GM21360 (cell line): Measurements from ENCODE around the gene UBALD1.
"Not testable (repeated sequence)": the region's sequence is repeated elsewhere in the genome, so short reads cannot be mapped to it uniquely, and the experiment has no call there.

Source experiments
- ATAC-seq: cut with Tn5 transposase; IDR thresholded peaks from one replicate; pipeline ENCODE4 v1.9.1; 2021; ENCODE audit warnings: mild to moderate bottlenecking, moderate library complexity; ENCODE audit not compliant: unreplicated experiment

UBALD1 gene

DNA sequence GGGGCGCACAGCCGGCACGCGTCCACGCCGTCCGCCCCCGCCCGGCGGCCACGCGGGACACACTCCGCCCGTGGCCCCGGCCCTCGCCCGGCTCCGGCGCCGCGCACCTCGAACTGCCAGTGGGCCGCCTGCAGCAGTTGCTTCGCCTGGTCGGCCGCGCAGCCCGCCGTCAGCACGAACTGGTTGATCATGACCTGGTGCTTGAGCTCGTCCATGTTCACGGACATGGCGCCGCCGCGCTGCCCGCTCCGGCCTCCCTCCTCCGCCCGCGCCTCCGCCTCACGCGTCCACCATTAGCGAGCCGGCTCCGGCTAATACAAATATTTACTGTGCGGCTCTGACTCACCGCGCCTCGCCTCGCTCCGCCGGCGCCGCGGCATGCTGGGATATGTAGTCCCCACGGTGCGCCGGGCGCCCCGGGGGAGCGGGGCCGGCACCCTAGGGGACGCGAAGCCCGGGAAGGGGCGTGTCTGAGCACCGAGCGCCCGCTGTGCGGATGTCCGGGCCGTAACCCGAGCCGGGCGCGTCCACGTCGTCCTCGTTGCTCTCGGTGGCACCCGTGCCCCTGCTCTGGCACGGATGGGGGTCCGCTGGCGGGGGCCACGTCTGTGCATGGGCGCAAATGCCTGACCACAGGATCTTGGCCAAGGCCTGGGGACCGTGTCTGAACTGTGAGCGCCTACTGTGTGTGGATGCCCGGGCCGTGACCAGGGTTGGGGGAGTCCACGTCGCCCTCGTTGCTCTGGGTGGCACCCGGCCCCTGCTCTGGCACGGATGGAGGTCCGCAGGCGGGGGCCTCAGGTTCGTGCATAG is at the start of gene UBALD1:
UBALD1 (minus strand) TSS at position 318 of the 813 bp plus-strand sequence; CDS start at position 227, 91 bp downstream.
- peak; percentile 63 for ATAC-seq

DNA sequence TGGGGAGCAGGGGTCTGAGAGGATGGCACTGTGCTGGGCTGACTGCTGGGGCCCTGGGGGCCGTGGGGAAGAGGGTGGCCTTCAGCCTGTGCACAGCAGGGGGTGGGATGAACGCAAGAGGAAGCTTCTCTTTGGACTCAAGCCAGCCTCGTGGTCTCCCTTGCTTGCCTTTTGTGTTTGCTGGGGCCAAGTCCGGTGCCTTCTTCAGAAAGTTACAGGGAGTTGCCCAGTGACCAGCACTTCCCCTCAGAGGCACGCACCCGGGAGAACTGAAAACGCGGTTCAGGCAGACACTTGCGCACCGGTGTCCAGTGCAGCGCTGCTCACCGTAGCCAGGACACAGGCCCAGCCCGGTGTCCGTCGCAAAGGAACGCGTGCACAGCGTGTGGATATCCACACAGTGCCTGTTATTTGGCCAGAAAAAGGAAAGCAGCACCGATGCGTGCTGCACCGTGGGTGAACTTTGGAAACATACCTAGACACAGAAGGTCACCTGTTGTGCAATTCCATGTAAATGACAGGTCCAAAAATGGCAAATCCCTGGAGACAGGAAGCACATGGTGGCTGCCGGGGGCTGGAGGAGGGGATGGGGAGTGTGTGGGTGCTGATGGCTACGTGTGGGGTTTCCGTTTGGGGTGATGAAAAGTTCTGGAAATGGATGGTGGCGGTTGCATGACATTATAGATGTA is 49.2 kb upstream of the UBALD1 start:
- ATAC-seq = no peak

DNA sequence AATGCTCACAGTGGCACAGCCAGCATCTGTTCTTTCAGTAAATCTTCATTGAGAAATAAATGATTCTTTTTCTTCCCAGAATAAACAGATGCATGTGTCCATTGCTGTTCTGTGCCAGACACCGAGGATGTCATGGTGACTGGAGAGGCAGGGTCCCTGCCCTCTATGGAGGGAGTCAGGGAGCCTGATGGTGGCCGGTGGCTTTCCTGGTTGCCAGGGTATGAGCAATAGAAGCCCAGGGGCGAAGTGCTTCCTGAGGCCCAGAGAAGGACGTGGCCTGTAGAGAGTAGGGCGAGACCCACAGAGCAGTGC is 48.7 kb upstream of the UBALD1 start:
- no peak for ATAC-seq

DNA sequence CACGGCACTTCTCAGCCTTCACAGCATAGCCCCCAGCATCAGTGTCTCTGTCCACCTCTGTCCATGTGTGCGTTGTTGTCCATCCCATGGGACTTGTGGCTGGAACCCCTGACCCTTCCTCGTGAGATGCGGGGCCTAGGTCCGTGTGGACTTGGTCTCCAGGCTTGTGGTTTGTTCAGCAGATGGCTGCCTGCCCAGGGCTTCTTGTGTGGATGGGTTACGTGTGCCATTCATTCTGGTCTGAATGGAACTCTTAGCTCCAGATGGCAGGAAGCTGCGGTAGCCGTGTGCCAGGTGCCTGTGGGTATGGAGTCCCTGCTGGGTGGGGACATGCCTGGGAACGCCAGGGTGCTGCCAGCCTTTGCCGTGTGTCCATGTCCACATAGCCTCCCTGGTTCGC is 47.0 kb upstream of the UBALD1 start:
- ATAC-seq = no peak

DNA sequence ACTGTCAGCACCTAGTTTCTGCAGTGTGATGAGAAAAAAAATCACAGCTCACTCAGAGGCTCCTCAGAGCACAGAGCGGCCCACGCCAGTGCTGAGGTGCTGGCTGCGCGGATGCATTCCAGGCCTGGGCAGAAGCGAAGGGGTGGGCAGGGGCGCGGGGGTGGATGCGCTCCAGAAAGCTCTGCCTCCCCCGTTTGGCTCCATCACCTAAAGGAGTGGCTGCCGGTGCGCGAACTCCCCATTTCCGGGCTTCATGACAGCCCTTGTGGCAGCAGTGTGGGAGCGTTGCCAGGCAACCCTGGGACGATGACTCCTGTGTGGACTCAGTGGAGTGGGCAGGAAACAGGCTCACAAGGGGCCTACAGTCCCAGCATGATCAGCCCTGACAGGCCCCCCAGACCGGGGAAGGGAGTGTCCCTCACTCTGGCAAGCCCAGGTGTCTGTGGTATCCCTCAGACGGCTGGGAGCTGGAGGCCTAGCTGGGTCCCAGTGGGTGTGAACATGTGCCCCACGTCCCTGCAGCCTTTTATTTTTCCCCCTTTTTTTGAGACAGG is 45.8 kb upstream of the UBALD1 start:
- no peak for ATAC-seq

DNA sequence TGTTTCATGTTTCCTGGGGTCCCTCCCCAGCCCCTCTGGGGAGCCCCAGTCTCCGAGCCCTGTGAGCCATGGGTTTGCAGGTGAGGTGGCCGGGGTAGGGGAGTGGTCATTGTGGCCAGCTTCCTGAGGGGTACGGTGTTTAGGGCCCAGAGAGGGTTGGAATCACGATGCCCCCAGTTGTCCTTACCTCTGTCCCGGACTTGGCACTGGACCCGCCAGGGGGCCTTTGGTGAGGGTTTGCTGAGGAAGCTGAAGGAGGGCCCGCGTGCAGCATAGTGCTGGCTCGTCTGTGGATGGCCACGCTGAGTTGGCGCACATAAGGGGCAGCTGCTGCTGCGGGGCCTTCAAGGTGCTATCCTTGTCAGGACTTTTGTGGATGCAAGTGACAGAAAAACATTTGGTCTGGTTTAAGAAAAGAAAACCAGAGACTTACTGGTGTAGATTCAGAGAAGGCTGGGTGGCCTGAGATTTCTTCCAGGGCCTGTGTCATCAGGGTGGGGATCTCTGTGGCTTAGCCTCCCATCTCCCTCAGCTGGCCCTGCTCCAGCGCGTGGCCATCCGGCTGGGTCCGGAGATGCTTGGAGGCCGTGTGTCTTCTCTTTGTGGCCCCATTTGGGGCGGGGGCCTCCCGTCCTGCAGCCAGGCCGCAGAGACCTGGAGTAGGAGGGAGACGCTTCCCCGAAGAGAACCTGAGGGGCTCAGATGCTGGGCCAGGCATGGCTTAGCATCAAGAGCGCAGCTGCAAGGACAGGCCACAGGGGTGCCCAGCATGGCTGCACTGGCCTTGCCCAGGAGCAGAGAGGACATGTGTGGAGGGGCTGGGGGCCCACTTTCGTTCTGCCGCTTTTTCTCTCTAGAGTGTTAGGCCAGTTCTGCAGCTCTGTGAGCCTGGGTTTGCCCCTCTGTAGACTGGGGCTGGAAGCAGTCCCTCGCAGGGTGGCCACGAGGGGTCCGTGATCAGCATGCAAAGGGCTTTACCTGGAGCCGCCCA is 45.0 kb upstream of the UBALD1 start:
- no peak for ATAC-seq

DNA sequence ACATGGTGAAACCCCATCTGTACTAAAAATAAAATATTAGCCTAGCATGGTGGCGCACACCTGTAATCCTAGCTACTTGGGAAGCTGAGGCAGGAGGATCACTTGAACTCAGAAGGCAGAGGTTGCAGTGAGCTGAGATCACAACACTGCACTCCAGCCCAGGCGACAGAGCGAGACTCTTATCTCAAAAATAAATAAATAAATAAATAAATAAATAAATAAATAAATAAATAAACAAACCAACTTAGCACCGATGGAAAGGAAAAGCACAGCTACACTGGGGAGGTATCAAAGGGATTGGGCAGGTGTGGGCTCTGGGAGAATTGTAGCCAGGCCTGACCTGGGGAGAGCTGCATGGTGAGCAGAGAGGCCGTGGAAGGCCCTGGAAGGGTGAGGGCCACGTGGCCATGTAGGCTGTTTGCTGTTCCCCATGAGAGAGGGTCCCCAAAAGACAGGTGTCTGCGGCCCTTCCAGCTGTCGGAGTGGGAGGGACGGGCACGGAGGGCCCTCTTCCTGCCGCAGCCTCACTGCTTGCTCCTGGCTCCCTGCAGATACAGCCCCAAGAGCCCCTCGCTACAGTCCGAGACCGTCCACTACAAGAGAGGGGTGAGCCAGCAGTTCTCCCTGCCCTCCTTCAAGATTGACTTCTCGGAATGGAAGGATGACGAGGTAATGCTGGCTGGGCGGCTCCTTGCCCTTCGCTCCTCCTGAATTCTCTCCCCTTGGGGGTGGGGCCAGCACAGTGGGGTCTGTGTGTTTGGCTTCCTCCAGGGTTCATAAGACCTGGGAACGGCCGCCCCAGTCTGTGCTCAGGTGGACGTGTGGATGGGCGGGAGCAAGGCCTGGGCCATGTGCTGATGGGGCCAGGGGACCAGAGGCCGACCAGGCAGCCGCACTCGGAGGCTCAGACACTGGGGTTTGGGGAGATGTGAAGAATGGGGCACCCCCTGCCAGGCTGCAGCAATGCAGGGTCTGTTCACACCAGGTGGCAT is 42.3 kb upstream of the UBALD1 start:
- no peak for ATAC-seq

DNA sequence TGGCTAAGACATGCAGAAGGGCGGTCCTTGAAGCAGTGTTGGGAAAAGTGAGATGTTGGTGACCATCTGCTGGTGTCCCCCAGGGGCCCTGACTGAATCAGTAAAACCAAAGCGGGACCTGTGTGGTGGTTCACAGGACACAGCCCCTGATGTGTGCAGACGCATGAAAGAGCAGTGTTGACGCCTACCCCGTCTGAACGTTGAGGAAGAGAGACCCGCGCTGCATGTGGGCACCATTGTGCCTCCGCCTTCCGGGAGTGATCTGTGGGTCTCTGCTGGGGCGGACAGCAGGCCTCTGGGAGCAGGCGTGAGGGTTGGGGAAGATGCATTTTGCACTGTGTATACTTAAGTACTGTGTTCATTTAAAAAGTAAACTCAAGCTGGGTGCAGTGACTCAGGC is 41.5 kb upstream of the UBALD1 start:
- ATAC-seq = no peak

DNA sequence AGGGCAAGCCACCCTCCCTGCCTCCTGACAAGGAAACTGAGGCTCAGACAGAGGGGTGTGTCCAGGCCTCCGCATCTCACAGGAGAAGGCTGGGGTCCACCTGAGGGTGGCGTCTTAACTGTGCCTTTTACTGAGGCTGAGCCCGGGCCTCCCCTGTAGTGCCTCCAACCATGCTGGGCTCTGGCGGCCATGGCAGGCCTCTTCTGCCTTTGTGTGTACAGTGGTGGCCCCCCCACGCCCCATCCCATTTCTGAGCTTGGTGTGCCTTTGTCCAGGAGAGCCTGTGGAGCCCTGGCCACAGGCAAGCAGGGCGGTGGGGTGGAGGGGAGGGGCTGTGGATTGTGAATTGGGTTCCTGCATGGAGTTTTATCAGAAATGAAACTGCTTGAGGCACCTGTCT is 41.1 kb upstream of the UBALD1 start:
- no peak for ATAC-seq

DNA sequence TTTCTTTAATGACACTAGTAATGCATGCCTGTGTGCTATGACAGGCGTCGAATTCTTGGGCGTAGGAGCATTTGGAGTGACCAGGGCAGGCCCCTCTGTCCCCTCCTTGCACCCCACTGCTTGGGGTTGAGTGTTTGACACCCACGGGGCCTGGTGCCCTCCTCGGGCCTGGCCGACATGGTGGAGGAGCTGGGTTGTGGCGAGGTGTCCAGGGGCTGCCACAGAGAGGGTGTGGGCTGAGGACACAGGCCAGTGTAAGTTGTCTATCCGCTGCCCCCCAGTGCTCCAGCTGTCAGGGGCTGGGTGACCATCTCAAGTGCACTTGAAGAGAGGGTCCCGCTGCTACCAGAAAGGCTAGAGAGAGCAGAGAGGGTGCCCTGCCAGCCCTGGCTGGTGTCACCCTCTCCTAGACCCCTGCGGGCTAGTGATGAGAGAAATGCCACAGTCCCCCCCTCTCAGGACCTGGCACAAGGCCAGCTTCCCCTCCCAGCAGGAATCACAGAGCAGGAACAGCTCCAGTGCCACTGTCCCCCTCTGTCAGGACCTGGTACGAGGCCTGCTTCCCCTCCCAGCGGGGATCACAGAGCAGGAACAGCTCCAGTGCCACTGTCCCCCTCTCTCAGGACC is 40.4 kb upstream of the UBALD1 start:
- no peak for ATAC-seq

DNA sequence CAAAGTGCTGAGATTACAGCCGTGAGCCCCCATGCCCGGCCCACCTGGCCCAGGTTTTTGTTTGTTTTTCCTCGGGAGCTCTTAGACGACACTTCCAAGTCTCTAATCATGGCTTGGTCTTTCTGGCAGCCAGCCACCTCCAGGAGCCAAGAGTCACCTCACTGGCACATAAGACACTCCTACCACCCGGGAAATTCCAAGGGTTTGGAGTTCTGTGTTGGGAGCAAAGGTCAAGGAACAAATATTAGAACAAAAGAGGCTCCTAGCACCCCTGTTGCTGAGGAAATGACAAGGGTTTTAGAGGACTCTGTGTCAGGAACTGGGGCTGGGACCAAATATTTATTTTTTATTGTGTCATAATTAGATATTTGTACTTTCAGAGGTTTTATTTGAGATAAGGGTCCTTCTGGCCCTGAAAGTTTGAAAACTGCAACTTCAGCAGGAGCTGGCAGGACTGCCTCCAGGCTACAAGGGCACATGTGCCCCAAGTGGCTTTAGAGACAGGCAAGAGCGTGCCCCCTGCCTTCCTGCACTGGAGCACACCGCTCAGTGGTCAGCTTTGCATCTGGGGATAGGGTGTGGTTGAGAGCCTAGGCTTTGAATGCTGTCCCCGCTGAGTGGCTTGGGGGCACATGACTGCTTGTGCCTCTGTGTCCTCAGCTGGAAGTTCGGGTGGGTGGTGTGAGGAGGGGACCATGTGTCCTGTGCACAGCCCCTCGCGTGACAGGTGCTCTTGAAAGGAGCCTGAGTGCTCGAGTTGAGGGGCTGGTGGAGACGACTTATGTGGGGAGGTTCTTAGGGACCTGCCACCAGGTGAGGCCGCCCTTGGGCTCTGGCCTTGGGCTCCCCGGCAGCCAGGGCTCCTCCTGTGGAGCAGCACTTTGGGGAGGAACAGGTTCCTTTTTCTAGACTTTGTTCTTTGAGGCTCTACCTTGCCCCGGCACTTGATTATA is 39.6 kb upstream of the UBALD1 start:
- ATAC-seq = no peak

DNA sequence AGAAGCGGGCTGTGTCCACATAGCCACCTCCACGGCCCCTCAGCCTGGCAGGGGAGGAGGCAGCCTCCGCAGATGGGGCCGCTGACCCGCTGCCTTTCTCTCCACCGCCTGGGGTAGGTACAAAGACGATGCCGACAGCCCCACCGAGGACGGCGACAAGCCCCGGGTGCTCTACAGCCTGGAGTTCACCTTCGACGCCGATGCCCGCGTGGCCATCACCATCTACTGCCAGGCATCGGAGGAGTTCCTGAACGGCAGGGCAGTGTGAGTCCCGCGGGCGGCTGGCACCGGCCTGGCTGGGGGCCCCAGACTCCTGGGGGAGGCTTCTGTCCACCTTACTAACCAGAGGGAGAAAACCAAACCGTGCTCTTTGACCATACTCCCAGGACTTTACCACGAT is 37.9 kb upstream of the UBALD1 start:
- ATAC-seq = no peak

DNA sequence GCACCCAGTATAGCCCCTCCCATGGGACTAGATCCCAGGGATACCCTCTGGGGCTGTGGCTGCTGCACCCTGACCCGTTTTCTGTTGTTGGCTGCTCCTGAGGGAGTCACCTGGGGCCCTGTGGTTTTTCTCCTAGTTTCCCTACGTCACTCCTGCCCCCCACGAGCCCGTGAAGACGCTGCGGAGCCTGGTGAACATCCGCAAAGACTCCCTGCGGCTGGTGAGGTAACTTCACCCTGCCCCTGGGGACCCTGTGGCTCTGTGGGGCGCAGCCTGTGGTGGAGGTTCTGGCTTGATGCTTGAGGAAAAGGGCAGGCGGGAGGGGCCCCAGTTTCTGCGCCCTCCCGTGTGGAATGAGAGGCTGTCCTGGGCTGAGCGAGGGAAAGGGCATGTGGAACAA is 37.1 kb upstream of the UBALD1 start:
- ATAC-seq = no peak

DNA sequence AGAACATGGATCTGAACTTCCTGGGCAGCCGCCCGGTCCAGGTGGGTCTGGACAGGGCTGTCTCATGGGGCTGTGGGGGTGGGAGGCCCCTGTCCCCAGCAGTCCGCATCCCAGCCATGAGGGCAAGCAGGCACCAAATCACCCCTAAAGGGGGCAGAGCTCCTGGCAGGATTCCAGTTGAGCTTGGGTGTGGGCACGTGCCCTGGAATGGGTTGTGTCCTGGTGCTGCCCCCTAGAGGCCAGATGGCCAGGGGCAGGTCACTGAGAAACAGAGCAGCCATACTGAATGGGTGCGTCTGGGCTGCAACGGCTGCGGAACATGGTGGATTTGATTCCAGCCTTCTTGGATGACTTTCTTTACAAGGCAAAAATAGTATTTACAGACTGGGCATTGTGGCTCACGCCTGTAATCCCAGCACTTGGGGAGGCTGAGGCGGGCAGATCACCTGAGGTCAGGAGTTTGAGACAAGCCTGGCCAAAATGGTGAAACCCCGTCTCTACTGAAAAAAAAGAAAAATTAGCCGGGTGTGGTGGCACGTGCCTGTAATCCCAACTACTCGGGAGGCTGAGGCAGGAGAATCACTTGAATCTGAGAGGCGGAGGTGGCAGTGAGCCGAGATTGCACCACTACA is 35.9 kb upstream of the UBALD1 start:
- ATAC-seq = not testable (repeated sequence)

DNA sequence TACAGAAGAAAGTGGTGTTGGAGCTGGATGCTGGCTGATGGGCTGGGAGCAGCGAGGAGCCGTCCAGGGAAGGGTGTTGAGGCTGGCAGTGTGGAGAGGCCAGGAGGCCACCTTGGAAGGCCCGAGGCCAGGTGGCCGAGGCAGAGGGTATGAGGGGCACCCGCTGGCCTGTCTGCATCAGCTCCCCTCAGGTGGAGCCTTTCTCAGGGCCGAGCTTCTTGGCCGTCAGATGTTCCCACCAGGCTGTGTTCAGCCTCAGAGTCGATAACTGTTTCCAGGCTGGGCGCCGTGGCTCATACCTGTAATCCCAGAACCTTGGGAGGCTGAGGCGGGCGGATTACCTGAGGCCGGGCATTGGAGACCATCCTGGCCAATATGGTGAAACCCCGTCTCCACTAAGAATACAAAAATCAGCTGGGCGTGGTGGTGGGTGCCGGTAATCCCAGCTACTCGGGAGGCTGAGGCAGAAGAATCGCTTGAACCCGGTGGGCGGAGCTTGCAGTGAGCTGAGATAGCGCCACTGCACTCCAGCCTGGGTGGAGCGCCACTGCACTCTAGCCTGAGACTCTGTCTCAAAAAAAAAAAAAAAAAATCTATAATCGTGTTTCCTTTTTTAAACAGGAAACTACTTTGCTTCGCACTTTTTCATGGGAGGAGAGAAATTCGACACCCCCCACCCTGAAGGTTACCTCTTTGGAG is 35.2 kb upstream of the UBALD1 start:
- no peak for ATAC-seq

DNA sequence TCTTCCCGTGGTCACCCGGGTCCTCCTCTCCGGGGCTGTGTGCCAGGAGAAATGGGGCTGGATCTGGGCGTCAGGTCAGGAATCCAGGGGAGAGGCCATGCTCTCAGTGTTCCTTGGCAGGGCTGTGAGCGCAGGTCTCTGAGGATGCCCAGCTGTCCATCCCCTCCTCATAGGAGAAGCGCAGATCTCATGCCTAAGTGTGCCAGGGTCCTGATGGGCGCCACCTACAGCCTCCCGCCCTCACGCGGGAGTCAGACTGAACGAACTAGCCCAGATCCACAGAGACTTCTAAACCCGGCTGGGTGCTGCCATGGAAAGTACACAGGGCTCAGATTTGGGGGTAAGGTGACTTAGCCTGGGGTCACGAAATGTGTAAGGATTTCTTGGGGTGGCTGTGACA is 34.2 kb upstream of the UBALD1 start:
- no peak for ATAC-seq

DNA sequence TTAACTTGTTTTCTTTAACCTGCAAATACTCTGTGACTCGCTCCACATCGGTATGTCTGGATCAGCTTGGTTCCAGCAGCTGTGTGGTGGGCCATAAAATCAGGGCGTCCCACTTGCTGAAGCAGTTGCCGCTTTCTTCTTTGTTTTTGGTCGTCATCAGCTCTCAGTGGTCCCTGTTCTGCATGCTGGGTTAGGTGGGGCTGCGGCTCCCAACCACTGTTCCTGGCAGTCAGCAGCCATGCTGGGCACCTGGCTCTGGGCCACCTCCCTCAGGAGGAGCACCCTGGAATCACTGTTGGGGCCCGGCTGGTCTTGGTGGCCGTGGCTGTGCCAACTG is 32.9 kb upstream of the UBALD1 start:
- no peak for ATAC-seq
